Fibroblast of the conjunctiva (primary cell): ENCODE results near the gene PRR27.
"Not testable (repeated sequence)": the region's sequence is repeated elsewhere in the genome, so short reads cannot be mapped to it uniquely, and the experiment has no call there.

Source experiments
- DNase-seq: peaks from one replicate; pipeline ENCODE4 v3.0.0-alpha.2; 2010; ENCODE audit warnings: low read depth

PRR27 gene

DNA sequence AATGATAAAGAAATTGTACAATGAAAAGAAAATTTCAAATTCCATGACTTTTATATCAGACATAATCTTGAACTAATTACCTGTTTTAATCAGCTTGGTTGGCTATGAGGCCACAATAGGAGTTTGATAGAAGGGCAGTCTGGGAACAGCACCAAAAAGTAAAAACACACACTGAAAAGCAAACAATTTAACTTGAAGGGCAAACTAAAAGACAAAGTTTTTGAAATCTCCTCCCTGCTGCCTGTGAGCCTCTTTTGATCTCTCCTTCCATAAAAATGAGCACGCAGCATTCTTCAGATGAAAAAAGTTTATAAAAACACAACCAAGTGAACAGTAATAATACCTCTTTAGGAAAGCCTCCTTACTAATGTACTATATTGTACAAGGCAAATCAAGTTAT, 49.6 kb downstream of the PRR27 start:
- DNase-seq: no peak

DNA sequence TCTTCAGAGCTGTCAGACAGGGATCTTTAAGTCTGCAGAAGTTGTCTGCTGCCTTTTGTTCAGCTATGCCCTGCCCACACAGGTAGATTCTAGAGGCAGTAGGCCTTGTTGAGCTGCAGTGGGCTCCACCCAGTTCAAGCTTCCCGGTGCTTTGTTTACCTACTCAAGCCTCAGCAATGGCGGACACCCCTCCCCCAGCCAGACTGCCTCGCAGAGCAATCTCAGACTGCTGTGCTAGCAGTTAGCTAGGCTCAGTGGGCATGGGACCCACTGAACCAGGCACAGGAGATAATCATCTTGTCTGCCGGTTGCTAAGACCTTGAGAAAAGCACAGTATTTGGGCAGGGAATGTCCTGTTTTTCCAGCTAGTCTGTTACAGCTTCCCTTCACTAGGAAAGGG, 58.7 kb downstream of the PRR27 start:
- not testable (repeated sequence) for DNase-seq
